Liver (tissue), 3 donors: ENCODE measurements around the gene HNRNPR.

Experiments used
- ATF3 ChIP-seq: IDR thresholded peaks from 2 replicates; pipeline ENCODE4 v1.6.1; 2016; ENCODE audit warnings: antibody characterized with exemption
- CTCF ChIP-seq: fragments of 150-350 bp; IDR thresholded peaks from 2 replicates; pipeline ENCODE4 v1.5.1; 2017; ENCODE audit warnings: improper control_type of control experiment, low read depth, low read length; ENCODE audit not compliant: missing input control
- EGR1 ChIP-seq, 2 donors: IDR thresholded peaks; 2 replicates each; pipeline ENCODE4 v1.6.1; 2016 to 2018; ENCODE audit warnings: antibody characterized with exemption in 2 of 2, low read depth in 2 of 2
- HNF4A ChIP-seq, 2 donors: conservative IDR thresholded peaks; 2 replicates each; pipeline ENCODE4 v1.6.1; 2016; ENCODE audit warnings: antibody characterized with exemption in 2 of 2, mild to moderate bottlenecking in 2 of 2
- HNF4G ChIP-seq: IDR thresholded peaks from 2 replicates; pipeline ENCODE4 v1.6.1; 2016; ENCODE audit warnings: antibody characterized with exemption
- MAX ChIP-seq: IDR thresholded peaks from 2 replicates; pipeline ENCODE4 v1.6.1; 2016; ENCODE audit warnings: antibody characterized with exemption
- REST ChIP-seq: IDR thresholded peaks from 2 replicates; pipeline ENCODE4 v1.6.1; 2016; ENCODE audit warnings: antibody characterized with exemption, mild to moderate bottlenecking
- RXRA ChIP-seq, 2 donors: IDR thresholded peaks; 2 replicates each; pipeline ENCODE4 v1.6.1; 2017 to 2018; ENCODE audit warnings: antibody characterized with exemption in 2 of 2, mild to moderate bottlenecking in 1 of 2
- TAF1 ChIP-seq: conservative IDR thresholded peaks from 2 replicates; pipeline ENCODE4 v1.6.1; 2016; ENCODE audit warnings: antibody characterized with exemption, mild to moderate bottlenecking
- donor health status: healthy.
- donor health status: healthy.

- TF ChIP-seq ATF3 (no peak), CTCF (no peak), TAF1 (no peak), HNF4A (conservative IDR thresholded peaks at IDR 0.05) (peak; percentile 58), RXRA (IDR thresholded peaks at IDR 0.05) (peak; percentile 65 to 66), REST (no peak), HNF4G (no peak), EGR1 (IDR thresholded peaks at IDR 0.05; ENCODE audit: low read depth in 2 of 2) (peak in 1 of 2 donors; percentile 78), MAX (no peak)
Measured at GRCh38 chr1:23330846-23331245, 13.2 kb downstream of the HNRNPR start.
